K562 (cell line): Measurements from ENCODE around the gene HOXB6. TPM values are rescaled to one million over a fixed set of nuclear protein-coding genes. Genes with fewer than 3 reads are reported as not detected.

Experiments
- ATAC-seq: fragments of 200-7000 bp; cut with Tn5 transposase; 3 replicates; pipeline ENCODE4 v1.9.1; 2020; ENCODE audit warnings: moderate library complexity
- BruUV-seq: library from RNA; stranded (reverse); fragments of 400-500 nt; replicated peaks from 2 replicates; lab custom pipeline; 2021; lab: Mats Ljungman, UMichigan
- CTCF ChIA-PET: fragments of 300-600 bp; formaldehyde crosslinking; extraction: SDS; loops from one replicate; lab custom pipeline; 2021; ENCODE audit warnings: low intra/inter-chr PET ratio; lab: Yijun Ruan, JAX
- POLR2A ChIA-PET: fragments of 300-600, 350-650 bp; sonication (Branson Sonifier 250); formaldehyde crosslinking; extraction: SDS; loops from one replicate; lab custom pipeline; 2021; ENCODE audit warnings: antibody characterized with exemption, inconsistent platforms; lab: Yijun Ruan, JAX
- DNase-seq, 4 experiments: peaks; one replicate each; pipeline versions ENCODE4 v3.0.0 to v3.0.0-alpha.2; 2011 to 2018; ENCODE audit warnings: low spot score in 3 of 4, mixed read lengths in 3 of 4; ENCODE audit errors: extremely low read depth in 1 of 4
- FAIRE-seq: peaks from 2 replicates; lab custom pipeline; 2011; peaks lifted over from hg19 to GRCh38; lab: Jason Lieb, UNC
- H2AFZ ChIP-seq: 2 replicates; pipeline ENCODE4 v1.6.0; 2011; ENCODE audit warnings: low read depth, low read length, control low read depth, inconsistent platforms
- H3K27ac ChIP-seq: fragments of 200-600 bp; 3 replicates; pipeline ENCODE4 v1.8.0; 2011; ENCODE audit warnings: low read depth, mild to moderate bottlenecking, control low read depth, inconsistent platforms, low read length, moderate library complexity, mixed read lengths; ENCODE audit errors: extremely low read depth
- H3K27me3 ChIP-seq, 2 experiments: fragments of 300-600 bp in 1 of 2; 2 replicates in 1 of 2; 3 replicates in 1 of 2; pipeline versions ENCODE4 v1.6.0 to v1.8.0; 2011; ENCODE audit warnings: inconsistent platforms in 2 of 2, low read length in 2 of 2, mild to moderate bottlenecking in 1 of 2, mixed read lengths in 1 of 2, moderate library complexity in 1 of 2; ENCODE audit not compliant: control insufficient read depth in 2 of 2, insufficient read depth in 2 of 2
- H3K36me3 ChIP-seq: fragments of 300-600 bp; 3 replicates; pipeline ENCODE4 v1.8.0; 2011; ENCODE audit warnings: mild to moderate bottlenecking, low read length, inconsistent platforms; ENCODE audit not compliant: control insufficient read depth, insufficient read depth
- H3K4me1 ChIP-seq, 2 experiments: fragments of 200-600 bp in 1 of 2; replicated peaks in 1 of 2; 2 replicates in 1 of 2; 3 replicates in 1 of 2; pipeline versions ENCODE4 v1.5.1 to v1.8.0; 2011; ENCODE audit warnings: inconsistent platforms in 2 of 2, low read length in 2 of 2, mild to moderate bottlenecking in 1 of 2, mixed read lengths in 1 of 2, moderate library complexity in 1 of 2; ENCODE audit not compliant: control insufficient read depth in 2 of 2, insufficient read depth in 2 of 2
- H3K4me2 ChIP-seq: 2 replicates; pipeline ENCODE4 v1.6.1; 2011; ENCODE audit warnings: low read length, control low read depth, inconsistent platforms, mixed read lengths; ENCODE audit not compliant: insufficient read depth
- H3K4me3 ChIP-seq: fragments of 200-600 bp; sonication (generic), shearing (Covaris generic); 2 replicates; pipeline ENCODE4 v1.5.1; 2016; ENCODE audit warnings: control low read depth, inconsistent platforms
- H3K79me2 ChIP-seq: fragments of 200-600 bp; 3 replicates; pipeline ENCODE4 v1.8.0; 2011; ENCODE audit warnings: low read length, inconsistent platforms; ENCODE audit not compliant: control insufficient read depth, insufficient read depth
- H3K9ac ChIP-seq, 2 experiments: 2 replicates each; pipeline versions ENCODE4 v1.6.0 to v1.6.1; 2011; ENCODE audit warnings: low read depth in 2 of 2, low read length in 2 of 2, control low read depth in 1 of 2, inconsistent platforms in 1 of 2, mild to moderate bottlenecking in 1 of 2, mixed read lengths in 1 of 2; ENCODE audit not compliant: insufficient read depth in 1 of 2
- H3K9me1 ChIP-seq: one replicate; pipeline ENCODE4 v1.6.0; 2011; ENCODE audit warnings: inconsistent platforms, mild to moderate bottlenecking, low read length, moderate library complexity; ENCODE audit not compliant: control insufficient read depth, insufficient read depth
- H3K9me3 ChIP-seq: replicated peaks from 2 replicates; pipeline ENCODE4 v1.5.1; 2011; ENCODE audit warnings: low read depth, low read length, inconsistent platforms; ENCODE audit not compliant: control insufficient read depth, insufficient read depth
- H4K20me1 ChIP-seq: replicated peaks from 2 replicates; pipeline ENCODE4 v1.6.1; 2011; ENCODE audit warnings: low read length, inconsistent platforms, mixed read lengths; ENCODE audit not compliant: control insufficient read depth, insufficient read depth
- C11orf30 ChIP-seq: fragments of 450-650 bp; IDR thresholded peaks from 2 replicates; pipeline ENCODE4 v1.6.1; 2016; ENCODE audit warnings: low read depth, mild to moderate bottlenecking
- HMG20B ChIP-seq: fragments of 250-450 bp; sonication (Bioruptor Pico); IDR thresholded peaks from 2 replicates; pipeline ENCODE4 v1.5.0; 2021; ENCODE audit warnings: mild to moderate bottlenecking
- MAFF ChIP-seq: IDR thresholded peaks from 2 replicates; pipeline ENCODE4 v1.6.1; 2012; ENCODE audit warnings: low read length, improper control_type of control experiment
- MAFG ChIP-seq: fragments of 450-650 bp; conservative IDR thresholded peaks from 2 replicates; pipeline ENCODE4 v1.6.1; 2016; ENCODE audit warnings: missing genetic modification characterization, missing compliant biosample characterization
- MAFK ChIP-seq: IDR thresholded peaks from 2 replicates; pipeline ENCODE4 v1.6.1; 2011; ENCODE audit warnings: low read length, improper control_type of control experiment
- MEIS2 ChIP-seq: fragments of 450-650 bp; IDR thresholded peaks from 2 replicates; pipeline ENCODE4 v1.6.1; 2014; ENCODE audit warnings: mild to moderate bottlenecking; ENCODE audit not compliant: partially characterized antibody
- PKNOX1 ChIP-seq: fragments of 450-650 bp; IDR thresholded peaks from 2 replicates; pipeline ENCODE4 v1.6.1; 2016
- POLR2G ChIP-seq: fragments of 200-400 bp; formaldehyde crosslinking; IDR thresholded peaks from 2 replicates; pipeline ENCODE4 v1.6.1; 2017; ENCODE audit warnings: low read depth, mild to moderate bottlenecking, antibody characterized with exemption, low read length, moderate library complexity
- RBFOX2 ChIP-seq: fragments of 200-400 bp; formaldehyde crosslinking; IDR thresholded peaks from 2 replicates; pipeline ENCODE4 v1.6.1; 2017; ENCODE audit warnings: low read depth, mild to moderate bottlenecking, low read length, moderate library complexity
- SMARCC2 ChIP-seq: fragments of 450-650 bp; IDR thresholded peaks from 2 replicates; pipeline ENCODE4 v1.6.1; 2017; ENCODE audit warnings: antibody characterized with exemption, moderate library complexity, mild to moderate bottlenecking, low read depth
- TAF1 ChIP-seq: IDR thresholded peaks from 2 replicates; pipeline ENCODE4 v1.6.1; 2011; ENCODE audit warnings: mild to moderate bottlenecking, low read length, moderate library complexity; ENCODE audit not compliant: insufficient read depth, control insufficient read depth, severe bottlenecking; ENCODE audit errors: extremely low read depth
- ZNF316 ChIP-seq: fragments of 450-650 bp; IDR thresholded peaks from 2 replicates; pipeline ENCODE4 v1.6.1; 2016
- WGBS: fragments of 100-300 bp; shearing (Covaris generic); methylation state at CpG from one replicate; pipeline ENCODE4 v1.1.6; 2016; ENCODE audit warnings: low coverage, mixed read lengths; ENCODE audit not compliant: insufficient coverage; ENCODE audit errors: missing lambda C conversion rate; 5-methylcytosine and 5-hydroxymethylcytosine counted together
- in situ Hi-C: fragments of 300-500 bp; cut with MboI; formaldehyde crosslinking; loops from 4 replicates; pipeline ENCODE4 v1.15.0; 2018; ENCODE audit warnings: inconsistent platforms, mixed read lengths
- intact Hi-C: fragments of 100-400 bp; cut with micrococcal nuclease; formaldehyde crosslinking; loops from 2 replicates; pipeline ENCODE4 v1.14.2; 2022
- polyA plus RNA-seq, 8 experiments: library from polyadenylated mRNA; depleted of rRNA in 4 of 8; stranded (reverse) in 5 of 8; unstranded in 3 of 8; fragments of >200 nt; fragmentation: Nextera tagmentation in 2 of 8; fragmentation: Illumina TruSeq in 1 of 8; extraction: Ambion mirVana in 2 of 8; extraction: Trizol in 1 of 8; gene quantifications; 2 replicates each; pipeline versions ENCODE4 v1.2.1 to v1.2.3, GENCODE V29; 2011 to 2014; ENCODE audit warnings: inconsistent platforms in 1 of 8, missing spikeins in 1 of 8
- total RNA-seq, 7 experiments: library from RNA; depleted of rRNA in 6 of 7; stranded (reverse); fragments of >200 nt in 6 of 7; fragmentation: Illumina TruSeq in 2 of 7; extraction: Trizol in 2 of 7; gene quantifications; 2 replicates each; pipeline versions ENCODE4 v1.2.1 to v1.2.3, GENCODE V29; 2011 to 2021; ENCODE audit warnings: low replicate concordance in 1 of 7
- TF ChIP-seq, protein P1 (sequence below), 2 experiments: IDR thresholded peaks in 1 of 2; conservative IDR thresholded peaks in 1 of 2; 2 replicates each; pipeline ENCODE4 v1.6.1; 2016; ENCODE audit warnings: low read depth in 2 of 2, mild to moderate bottlenecking in 1 of 2, missing compliant biosample characterization in 1 of 2, missing genetic modification characterization in 1 of 2, moderate library complexity in 1 of 2

The HOXB6 gene
- total and polyA plus RNA-seq, 9 of the 15 experiments (the other 6 are each of a cell fraction or from before 2014, with no cell fraction given) = 1.2 to 14.8 (median 4.9) TPM

DNA sequence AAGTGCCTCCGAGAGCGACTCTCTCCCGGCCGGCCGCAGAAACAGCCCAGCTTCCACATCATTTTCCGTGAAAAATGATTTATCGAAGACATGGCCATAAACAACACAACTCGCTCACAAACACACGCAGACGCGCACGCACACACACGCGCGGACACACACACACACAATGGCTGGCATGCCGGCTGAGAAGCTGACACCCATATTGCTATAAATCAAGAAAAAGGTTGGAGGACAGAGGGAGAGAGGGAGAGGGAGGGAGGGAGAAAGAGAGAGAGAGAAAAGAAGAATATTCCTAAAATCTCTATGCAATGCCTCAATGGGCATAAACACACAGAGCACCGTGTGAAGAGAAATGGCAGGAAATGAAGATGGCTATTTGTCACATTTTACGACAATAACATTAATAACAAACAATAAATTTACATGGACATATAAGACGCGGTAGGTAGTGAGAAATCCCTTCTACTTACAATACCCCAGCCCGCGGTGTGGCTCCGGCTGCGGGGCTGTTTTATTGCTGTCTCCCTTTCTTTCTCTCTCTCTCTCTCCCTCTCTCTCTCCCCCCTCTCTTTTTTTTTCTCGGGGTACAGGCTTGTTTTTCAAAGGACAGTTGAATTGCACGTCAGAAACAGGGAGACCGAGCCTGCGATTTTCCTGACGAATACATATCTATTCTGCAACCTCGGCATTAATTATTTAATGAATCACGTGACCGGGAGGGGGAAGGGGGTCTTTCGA, 36.1 kb downstream of the HOXB6 start:
- CTCF ChIA-PET = no interaction called here

More for the DNA sequence above, 36.1 kb downstream of the HOXB6 start:
- FAIRE-seq = no peak
- no peak overlapping the region for H3K4me2 ChIP-seq
- H3K9me1 ChIP-seq = no peaks in the 10 kb centered on the region
- no peak for ATAC-seq
- no peaks in the 10 kb centered on the region; the same call in 1 of the 2 replicates for H4K20me1 ChIP-seq
- H3K4me3 ChIP-seq = no peak overlapping the region
- WGBS = 91% methylated on average over 32 of the region's 33 CpGs
- in situ Hi-C loops = no loop called here
- H3K79me2 ChIP-seq = peaks cover 77% of the 10 kb centered on the region
- TF ChIP-seq HMG20B (no peak), MAFF (peak; percentile 78), SMARCC2 (no peak), MAFK (peak; percentile 81), PKNOX1 (0 out of 2 replicates have a peak, but pooled peaks have one; percentile 10), C11orf30 (peak; percentile 72), RBFOX2 (0 out of 2 replicates have a peak, but pooled peaks have one; percentile 18), POLR2G (0 out of 2 replicates have a peak, but pooled peaks have one; percentile 11), TAF1 (no peak), MAFG (tag) (peak; percentile 69), MEIS2 (peak; percentile 25), ZNF316 (peak; percentile 89)
- TF ChIP-seq, protein P1, sequence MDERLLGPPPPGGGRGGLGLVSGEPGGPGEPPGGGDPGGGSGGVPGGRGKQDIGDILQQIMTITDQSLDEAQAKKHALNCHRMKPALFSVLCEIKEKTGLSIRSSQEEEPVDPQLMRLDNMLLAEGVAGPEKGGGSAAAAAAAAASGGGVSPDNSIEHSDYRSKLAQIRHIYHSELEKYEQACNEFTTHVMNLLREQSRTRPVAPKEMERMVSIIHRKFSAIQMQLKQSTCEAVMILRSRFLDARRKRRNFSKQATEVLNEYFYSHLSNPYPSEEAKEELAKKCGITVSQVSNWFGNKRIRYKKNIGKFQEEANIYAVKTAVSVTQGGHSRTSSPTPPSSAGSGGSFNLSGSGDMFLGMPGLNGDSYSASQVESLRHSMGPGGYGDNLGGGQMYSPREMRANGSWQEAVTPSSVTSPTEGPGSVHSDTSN (CRISPR knock-in tag; IDR thresholded peaks at IDR 0.05; ENCODE audit: low read depth) = no peak
- TF ChIP-seq, protein P1 (tag; conservative IDR thresholded peaks at IDR 0.05; ENCODE audit: low read depth) = peak; percentile 48
- H3K36me3 ChIP-seq = peaks cover 94% of the 10 kb centered on the region; the same call in 2 of the 3 replicates
- H2AFZ ChIP-seq = no peak overlapping the region
- no peak overlapping the region for H3K27ac ChIP-seq
- H3K9me3 ChIP-seq = no peaks in the 10 kb centered on the region
- BruUV-seq = no TSS peak
- POLR2A ChIA-PET = interaction anchor here (0.5 to 3.9 kb wide), 4 partner anchors 11 to 1220 kb away, joined by 3 to 21 read pairs (median 4); no protein-coding TSS in a partner anchor
- peaks cover 37 to 44% of the 10 kb centered on the region in 2 experiments for H3K4me1 ChIP-seq
- H3K27me3 ChIP-seq = no peaks in the 10 kb centered on the region
- H3K9ac ChIP-seq = 0 out of 4 replicates have a peak overlapping the region, but pooled peaks of 1 of the 2 experiments have one; percentile 7
- intact Hi-C loops = no loop called here
- DNase-seq = no peak
